Keratinocyte (primary cell): ENCODE results near the gene GNAL.
A peak's percentile ranks its signal among the peaks of the same experiment; 100 is the strongest.

Experiments
- EZH2 ChIP-seq: IDR thresholded peaks from one replicate; pipeline ENCODE4 v1.6.1; 2012; ENCODE audit warnings: inconsistent platforms, mild to moderate bottlenecking, low read length, moderate library complexity
- TF ChIP-seq, protein P1 (sequence below), 3 experiments: IDR thresholded peaks in 1 of 3; conservative IDR thresholded peaks in 1 of 3; optimal IDR thresholded peaks in 1 of 3; 2 replicates in 2 of 3; 3 replicates in 1 of 3; pipeline versions ENCODE3 to v1.5.1; 2011; ENCODE audit warnings: low read length in 3 of 3, mild to moderate bottlenecking in 3 of 3, moderate library complexity in 2 of 3, control low read depth in 1 of 3, inconsistent platforms in 1 of 3; ENCODE audit not compliant: insufficient read depth in 2 of 3; ENCODE audit errors: extremely low read depth in 1 of 3

DNA sequence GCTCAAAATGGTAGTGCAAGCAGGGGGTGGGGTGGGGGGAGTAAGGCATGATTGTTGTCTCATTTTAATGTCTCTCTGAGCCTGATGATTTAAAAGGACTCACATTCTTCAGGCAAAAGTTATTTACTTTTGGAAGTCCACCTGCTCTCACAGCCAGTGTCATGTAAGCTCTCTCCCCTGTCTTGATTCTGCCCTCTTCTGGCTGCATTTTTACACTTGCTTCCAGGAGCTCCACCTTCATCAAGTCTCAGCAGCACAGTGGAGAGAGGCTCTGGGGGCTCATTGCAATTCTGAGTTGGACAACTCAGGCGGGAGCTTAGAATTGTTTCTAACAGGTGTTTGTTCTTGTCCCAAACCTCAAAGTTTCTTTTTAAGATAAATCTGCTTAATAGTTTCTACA lies 39.2 kb downstream of the GNAL start:
- TF ChIP-seq, protein P1, sequence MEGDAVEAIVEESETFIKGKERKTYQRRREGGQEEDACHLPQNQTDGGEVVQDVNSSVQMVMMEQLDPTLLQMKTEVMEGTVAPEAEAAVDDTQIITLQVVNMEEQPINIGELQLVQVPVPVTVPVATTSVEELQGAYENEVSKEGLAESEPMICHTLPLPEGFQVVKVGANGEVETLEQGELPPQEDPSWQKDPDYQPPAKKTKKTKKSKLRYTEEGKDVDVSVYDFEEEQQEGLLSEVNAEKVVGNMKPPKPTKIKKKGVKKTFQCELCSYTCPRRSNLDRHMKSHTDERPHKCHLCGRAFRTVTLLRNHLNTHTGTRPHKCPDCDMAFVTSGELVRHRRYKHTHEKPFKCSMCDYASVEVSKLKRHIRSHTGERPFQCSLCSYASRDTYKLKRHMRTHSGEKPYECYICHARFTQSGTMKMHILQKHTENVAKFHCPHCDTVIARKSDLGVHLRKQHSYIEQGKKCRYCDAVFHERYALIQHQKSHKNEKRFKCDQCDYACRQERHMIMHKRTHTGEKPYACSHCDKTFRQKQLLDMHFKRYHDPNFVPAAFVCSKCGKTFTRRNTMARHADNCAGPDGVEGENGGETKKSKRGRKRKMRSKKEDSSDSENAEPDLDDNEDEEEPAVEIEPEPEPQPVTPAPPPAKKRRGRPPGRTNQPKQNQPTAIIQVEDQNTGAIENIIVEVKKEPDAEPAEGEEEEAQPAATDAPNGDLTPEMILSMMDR (optimal IDR thresholded peaks at IDR 0.05 in 1 of 3, IDR thresholded peaks at IDR 0.05 in 1 of 3, conservative IDR thresholded peaks at IDR 0.05 in 1 of 3; ENCODE audit: extremely low read depth in 1 of 3, insufficient read depth in 2 of 3, low read length in 3 of 3) = peak; percentile 36 to 68 (median 46)
- no peak for TF ChIP-seq EZH2
